ENCODE data around the gene NKAIN1. TPM values are rescaled to one million over a fixed set of nuclear protein-coding genes. Genes with fewer than 3 reads are reported as not detected.
"Not testable (repeated sequence)": the region's sequence is repeated elsewhere in the genome, so short reads cannot be mapped to it uniquely, and the experiment has no call there.

Gene NKAIN1
- total RNA-seq, 1 donor from 2014 or later, result not detected

DNA sequence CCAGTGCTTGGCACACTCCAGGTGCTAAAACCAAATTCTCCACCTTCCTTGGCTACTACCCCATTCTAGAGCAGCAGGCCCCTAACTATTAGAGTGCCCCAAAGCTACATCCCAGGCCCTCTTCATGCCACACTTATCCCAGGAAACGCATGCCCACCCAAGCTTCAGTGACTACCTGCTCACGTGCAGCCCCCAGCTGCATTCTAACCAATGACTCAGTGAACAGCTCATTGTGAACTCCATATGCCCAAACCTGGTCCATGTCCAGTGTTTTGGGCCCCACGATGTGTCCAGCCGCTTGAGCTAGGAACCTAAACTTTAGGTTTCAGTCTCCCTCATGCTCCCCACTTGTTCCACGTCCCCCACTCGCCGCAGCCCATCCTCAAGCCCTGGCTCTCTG lies 41.5 kb downstream of the NKAIN1 start:
- no peak for DNase-seq (ENCODE audit: low spot score)

- no peak for DNase-seq (ENCODE audit: low spot score)
Observed at GRCh38 chr1:31196685-31197084, 43.0 kb downstream of the NKAIN1 start.

- DNase-seq (ENCODE audit: low spot score), result not testable (repeated sequence)
Observed at GRCh38 chr1:31195267-31195666, 44.4 kb downstream of the NKAIN1 start.

GRCh38 chr1:31193729-31194128 lies 46.0 kb downstream of the NKAIN1 start:
- no peak for DNase-seq (ENCODE audit: low spot score)

DNA sequence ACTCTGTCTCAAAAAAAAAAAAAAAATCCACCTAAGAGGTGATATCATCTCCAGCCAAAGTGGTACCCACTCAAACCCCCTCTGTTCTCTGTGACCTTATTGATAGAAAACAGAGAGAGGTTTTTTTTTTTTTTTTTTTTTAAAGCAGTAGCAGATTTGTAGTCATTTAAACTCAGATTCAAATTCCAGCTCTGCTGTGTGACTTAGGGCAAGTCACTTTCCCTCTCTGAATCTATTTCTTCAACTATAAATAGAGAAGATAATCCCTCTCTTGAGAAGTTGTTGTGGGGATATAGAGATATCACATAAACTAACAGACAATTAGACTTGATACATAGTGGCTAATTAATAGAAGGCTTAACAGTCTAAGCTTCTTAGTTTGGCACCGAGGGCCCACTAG lies 48.4 kb downstream of the NKAIN1 start:
- DNase-seq (ENCODE audit: low spot score), result no peak

DNA sequence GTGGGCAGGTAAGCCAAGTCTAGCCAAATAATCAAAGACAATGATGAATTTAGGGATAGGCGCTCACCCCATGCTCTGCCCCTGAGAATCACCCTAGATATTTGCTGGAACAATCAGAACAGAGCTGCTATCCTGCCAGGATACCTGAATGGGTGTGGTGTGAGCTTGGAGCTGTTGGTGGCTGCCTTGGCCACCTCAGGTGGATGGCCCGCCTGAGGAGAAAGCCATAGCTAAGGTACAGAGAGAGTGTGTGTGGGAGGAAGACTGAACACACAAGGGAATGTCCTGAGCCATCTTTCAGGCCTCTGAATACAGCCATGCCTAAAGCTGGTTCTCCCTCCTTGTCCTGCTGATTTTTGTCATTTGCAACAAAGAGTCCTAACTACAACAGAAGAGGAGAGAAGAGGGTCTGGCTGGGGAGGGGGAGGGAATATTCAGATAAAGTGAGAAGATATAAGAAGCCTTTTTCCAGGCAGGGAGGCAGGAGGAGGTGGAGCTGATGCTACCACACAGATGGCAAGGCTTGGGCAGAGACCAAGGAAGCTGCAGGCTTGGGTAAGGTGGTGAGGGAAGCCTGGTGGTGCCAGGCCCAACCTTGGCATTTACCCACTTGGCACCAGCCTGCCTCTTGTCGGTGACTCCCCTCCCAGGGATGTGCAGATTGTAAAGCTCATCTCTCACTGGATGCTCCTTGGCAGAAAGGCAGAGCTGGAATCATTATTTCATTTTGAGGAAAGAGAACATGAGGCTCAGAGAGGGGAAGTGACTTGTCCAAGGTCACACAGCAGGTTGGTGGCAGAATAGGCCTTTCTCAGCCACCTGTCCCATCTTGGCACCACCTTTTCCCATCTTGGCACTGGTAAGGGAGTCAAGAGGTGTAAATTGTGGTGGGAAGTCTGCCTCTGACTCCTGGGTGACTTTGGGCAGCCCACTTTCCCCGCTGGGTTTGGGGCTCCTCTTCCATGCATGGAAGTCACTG lies 49.7 kb downstream of the NKAIN1 start:
- DNase-seq (ENCODE audit: low spot score), result no peak

DNA sequence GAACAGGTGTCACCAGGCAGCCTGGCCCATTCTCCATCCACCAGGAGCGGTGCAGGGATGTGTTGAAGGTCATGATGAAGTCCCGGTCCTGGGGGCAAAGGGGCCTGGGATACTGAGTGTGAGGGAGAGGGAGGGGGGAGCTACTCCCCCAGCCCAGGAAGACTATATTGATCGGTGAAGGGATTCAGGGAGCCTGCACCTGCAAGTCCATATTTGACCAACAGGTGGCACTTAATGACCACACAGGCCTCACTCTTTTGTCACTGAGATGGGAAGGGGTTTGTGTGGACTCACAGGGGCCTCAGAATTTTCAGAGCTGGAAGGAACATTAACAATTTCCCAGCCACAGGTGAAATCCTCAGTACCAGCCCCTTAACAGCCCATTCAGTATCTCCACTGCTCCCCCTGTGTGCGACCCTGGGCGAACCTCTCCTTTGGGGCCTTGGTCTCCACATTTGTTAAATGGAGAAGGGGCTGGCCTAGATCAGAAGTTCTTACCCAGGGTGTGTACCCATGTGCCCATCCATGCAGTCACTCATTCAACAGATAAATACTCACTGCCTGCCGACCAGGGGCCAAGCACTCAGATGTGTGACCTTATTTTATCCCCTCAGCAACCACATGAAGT lies 55.6 kb downstream of the NKAIN1 start:
- DNase-seq (ENCODE audit: low spot score), result no peak

GRCh38 chr1:31183126-31183525 lies 56.6 kb downstream of the NKAIN1 start:
- no peak for DNase-seq (ENCODE audit: low spot score)

DNA sequence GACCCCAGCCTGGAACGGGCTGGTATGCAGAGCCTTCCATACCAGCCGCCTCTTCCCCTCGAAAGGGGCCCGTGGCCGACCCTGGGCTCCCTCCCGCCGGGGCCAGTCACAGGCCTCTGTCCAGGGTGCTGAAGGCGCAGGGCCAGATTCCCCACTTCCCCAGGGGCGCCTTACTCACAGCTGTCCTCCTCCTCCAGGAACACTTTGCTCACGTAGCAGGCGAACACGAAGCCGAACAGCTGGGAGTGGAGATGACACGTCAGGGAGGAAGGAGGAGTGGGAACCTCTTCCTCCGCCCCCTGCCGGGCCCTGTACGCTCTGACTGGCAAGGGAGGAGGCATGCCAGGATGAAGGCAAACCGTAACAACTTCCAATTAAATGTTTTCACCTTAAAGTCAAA lies 57.3 kb downstream of the NKAIN1 start:
- peak; percentile 98 for DNase-seq (ENCODE audit: low spot score)

DNA sequence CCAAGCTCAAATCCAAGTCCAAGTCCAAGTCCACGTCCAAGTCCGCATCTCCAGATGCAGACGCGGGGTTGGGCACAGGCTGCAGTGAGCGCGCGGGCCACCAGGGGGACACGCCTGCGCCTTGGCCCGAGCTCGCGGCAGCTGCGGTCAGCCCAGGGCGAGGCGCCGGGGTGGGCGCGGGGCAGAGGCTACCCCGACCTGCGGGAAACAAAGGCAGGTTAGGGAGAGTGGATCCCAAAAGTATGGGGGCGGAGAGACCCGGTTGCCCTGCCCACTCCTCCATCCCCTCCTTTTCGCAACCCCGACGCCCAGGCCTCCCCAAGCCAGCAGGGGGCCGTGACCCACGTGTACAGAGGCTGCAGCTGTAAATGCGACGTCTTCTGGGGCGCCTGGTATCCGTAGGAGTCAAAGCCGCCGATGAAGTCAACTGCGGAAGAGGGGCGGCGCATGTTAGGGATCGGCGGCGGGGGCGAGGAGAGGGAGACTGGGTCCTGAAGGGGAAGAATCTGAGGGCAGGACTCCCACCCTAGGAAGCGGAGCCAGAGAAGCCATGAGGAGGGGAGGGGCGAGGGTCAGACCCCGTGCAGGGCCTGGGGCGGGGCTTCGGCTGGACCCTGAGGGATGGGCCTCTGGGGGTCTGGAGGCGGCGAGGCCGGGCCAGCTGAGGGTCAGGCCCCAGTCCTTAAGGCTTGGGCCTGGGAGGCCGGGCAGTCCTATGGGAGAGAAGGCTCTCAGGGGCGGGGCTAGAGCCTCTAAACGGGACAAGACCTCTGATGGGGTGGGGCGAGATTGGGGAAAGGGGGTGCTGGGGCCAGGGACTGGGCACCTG lies 58.0 kb downstream of the NKAIN1 start:
- DNase-seq (ENCODE audit: low spot score), result peak; percentile 38

GRCh38 chr1:31180338-31180737 lies 59.3 kb downstream of the NKAIN1 start:
- no peak for DNase-seq (ENCODE audit: low spot score)

GRCh38 chr1:31176291-31176690 lies 63.4 kb downstream of the NKAIN1 start:
- not testable (repeated sequence) for DNase-seq (ENCODE audit: low spot score)

- DNase-seq (ENCODE audit: low spot score), result no peak
Observed at GRCh38 chr1:31170486-31170735, 69.3 kb downstream of the NKAIN1 start.

DNA sequence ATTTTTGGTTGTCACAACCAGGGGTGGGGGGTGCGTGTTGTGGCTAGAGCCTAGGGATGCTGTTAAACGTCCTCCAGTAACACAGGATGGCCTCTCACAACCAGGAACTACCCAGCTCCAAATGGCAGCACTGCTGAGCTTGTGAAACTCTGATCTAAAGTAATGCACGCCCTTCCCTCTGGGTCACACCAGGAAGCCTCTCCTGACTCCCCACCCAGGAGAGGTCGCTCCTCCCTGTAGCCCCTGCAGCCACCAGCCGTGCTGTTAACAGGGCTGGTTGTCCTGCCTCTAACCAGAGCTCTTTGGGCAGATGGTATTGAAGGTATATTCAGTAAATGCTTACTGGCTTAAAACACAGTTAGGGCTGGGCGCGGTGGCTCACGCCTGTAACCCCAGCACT lies 73.2 kb downstream of the NKAIN1 start:
- no peak for DNase-seq (ENCODE audit: low spot score)

GRCh38 chr1:31164291-31164690 lies 75.4 kb downstream of the NKAIN1 start:
- no peak for DNase-seq (ENCODE audit: low spot score)

DNA sequence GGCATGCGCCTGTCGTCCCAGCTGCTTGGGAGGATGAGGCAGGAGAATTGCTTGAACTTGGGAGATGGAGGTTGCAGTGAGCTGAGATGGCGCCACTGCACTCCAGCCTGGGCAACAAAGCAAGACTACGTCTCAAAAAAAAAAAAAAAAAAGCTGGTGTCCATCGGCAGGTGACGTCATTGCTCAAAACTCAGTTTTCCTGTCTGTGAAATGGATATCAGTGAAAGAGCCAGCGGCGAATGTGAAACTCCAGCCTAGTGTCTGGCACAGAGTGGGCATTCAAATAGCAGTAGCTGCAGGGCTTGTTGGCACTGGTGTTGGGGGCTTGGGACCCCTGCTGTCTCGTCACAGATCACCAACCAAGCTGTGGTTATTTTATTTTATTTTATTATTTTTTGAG lies 75.8 kb downstream of the NKAIN1 start:
- no peak for DNase-seq (ENCODE audit: low spot score)

DNA sequence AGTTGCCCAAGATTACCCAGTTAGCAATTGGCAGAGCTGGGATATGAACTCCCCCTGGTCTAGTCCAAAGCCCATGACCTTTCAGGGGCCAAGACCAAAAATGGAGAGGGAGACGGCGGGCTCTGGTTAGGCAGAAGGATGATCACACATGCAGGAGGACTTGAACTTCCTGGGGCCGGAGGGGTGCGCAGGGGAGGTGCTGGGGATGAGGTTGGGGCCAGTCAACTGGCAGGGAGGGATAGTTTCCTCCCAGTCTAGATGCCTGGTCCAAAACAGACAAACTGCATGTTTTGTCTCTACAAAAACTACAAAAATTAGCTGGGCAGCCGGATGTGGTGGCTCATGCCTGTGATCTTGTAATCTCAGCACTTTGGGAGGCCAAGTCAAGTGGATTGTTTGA lies 78.1 kb downstream of the NKAIN1 start:
- no peak for DNase-seq (ENCODE audit: low spot score)

DNA sequence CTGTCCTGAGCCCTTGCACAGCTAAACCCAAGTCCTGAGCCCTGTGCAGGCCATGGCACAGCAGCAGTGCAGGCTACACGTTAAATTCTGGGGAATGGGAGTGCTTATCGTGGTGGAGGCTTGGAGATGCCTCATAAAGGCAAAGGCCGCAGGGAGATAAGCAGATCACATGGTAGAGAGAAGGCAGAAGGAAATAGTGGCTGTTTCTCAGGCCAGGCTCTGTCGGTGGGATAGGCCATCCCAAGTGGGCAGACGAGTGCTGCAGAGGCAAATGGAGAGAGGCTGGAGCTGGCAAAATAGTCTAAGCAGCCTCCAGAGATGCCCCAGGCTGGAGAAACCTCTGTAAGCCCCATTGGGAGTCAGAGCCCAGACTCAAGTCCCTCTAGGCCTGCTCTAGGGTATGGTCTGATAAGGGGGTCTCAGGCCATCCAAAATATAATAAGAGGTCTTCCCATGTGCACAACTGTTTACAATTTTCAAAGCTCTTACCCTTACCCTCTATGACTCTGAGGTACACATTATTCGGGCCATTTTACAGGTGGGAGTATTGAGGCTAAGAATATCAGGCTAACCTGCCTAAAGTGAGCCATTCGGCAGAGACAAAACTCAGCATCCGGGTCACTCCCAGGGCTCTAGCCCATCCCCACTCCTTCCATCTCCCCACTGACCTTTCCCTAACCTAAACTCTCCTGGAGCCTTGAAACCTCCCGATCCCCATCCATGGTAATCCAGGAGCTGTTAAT lies 79.6 kb downstream of the NKAIN1 start:
- peak; percentile 48 for DNase-seq (ENCODE audit: low spot score)

- no peak for DNase-seq (ENCODE audit: low spot score)
Observed at GRCh38 chr1:31159323-31159722, 80.4 kb downstream of the NKAIN1 start.

GRCh38 chr1:31155216-31155806 lies 84.4 kb downstream of the NKAIN1 start:
- peak; percentile 88 for DNase-seq (ENCODE audit: low spot score)

- DNase-seq (ENCODE audit: low spot score), result peak; percentile 85
Observed at GRCh38 chr1:31154632-31155215, 85.0 kb downstream of the NKAIN1 start.

Measured in umbilical cord (tissue), 2 donors.